Hematopoietic multipotent progenitor cell treated with erythropoietin and hydrocortisone succinate and interleukin-3 and kit ligand, for 15 days (in vitro differentiated cells): ENCODE data around the gene DDX1.
"Not testable (repeated sequence)": the region's sequence is repeated elsewhere in the genome, so short reads cannot be mapped to it uniquely, and the experiment has no call there.

Experiments
- DNase-seq: peaks from one replicate; pipeline ENCODE4 v3.0.0-alpha.2; 2015; ENCODE audit warnings: low spot score

Gene DDX1

GRCh38 chr2:15591692-15592463 lies at the start of gene DDX1:
TSS of gene DDX1 (plus strand) at chr2:15591868. CDS start at chr2:15591934, 66 bp downstream.
- peak; percentile 85 for DNase-seq

- not testable (repeated sequence) for DNase-seq
Measured at GRCh38 chr2:15542269-15542668, 49.4 kb upstream of the DDX1 start.

DNA sequence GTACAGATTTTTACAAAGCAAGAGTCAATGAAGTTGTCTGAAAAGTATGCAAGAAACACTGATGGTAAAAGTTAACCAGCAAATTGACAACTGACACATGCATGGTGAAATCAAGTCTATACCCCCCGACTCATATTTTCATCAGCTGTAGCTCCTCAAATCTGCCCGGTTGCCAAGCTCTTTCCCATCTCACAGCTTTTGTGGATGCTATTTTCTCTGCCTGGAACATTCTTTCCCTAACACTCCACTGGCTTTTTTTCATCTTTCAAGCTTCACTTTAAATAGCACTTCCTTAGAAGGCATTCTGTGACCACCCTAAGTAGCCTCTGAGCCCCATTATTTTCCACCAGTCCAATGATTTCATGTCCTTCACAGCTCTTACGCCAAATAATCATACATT lies 48.6 kb upstream of the DDX1 start:
- DNase-seq, result no peak

- DNase-seq, result no peak
Measured at GRCh38 chr2:15543541-15543940, 48.1 kb upstream of the DDX1 start.

DNA sequence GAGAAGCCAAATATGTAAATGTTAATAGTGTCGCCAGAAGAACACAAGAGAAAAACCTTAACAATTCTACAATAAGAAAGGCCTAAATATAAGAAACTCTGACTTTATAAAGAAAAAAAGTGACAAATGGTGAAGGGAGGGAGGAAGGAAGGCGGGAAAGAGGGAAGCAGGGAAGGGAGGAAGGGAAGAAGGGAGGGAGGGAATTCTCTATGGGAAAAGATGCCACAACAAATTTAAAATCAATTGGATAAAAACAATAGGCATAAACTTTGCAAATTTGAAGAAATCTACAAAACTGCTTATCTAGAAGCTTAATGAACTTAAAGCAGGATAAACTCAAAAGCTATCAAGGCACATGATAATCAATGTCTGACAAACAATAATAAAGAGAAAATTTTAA lies 47.4 kb upstream of the DDX1 start:
- DNase-seq, result no peak

DNA sequence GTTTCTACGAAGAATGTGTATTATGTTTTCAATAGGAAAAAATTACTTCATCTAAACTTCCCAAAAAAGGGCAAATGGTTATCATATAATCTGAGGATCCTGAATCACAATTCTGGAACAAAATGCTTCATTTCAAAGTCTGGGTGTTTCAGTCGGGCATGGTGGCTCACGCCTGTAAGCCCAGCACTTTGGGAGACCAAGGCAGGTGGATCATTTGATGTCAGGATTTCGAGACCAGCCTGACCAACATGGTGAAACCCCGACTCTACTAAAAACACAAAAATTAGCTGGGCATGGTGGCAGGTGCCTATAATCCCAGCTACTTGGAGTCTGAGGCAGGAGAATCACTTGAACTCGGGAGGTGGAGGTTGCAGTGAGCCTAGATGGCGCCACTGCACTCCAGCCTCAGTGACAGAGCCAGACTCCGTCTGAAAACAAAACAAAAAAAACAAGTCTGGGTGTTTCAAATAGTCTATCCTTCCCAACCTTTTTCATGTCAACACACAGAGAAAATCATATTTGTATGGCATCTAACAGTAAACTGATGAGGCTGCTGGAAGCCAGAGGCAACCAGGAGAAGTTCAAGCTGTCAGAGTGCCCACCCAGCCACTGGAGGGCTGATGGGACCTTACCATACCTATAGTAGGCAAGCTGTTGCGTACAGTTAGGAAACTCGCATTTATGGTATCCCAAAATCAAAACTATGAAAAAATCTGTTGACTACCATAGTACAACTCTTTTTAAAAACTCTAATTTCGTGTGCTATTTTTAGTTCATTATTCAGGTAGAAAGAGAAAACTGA lies 45.2 kb upstream of the DDX1 start:
- peak; percentile 47 for DNase-seq

DNA sequence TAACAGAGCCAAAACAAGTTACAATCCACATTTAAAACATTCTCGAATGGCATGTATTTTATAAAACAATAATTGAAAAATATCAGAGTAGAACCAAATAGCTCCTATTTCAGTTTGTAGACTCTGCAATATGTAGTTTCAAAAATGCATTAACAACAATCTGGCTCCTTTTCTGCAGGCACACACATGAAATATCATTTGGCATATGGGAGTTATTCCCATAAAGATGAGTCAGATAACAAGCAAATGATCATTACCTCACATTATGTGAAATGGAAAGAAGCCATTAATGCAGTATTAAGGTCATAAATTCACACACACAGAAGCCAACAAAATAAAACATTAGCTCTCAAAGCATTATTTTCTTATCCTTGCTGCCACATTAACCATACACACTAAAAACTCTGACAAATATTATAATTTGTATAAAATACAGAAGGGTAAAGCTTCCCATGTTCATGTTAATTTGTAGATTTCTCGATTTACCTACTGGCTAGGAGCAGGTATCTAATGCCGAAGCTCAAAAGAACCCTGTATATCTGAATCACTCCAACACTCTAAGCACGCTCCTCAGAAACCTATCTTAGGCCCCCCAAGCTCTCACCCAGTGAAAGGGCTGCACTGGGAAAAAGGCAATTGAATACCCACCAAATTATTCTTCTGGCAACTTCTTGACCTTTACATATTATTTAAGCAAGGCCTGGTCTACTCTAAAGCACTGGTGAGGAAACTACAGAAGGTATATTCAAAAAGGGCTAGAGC lies 44.4 kb upstream of the DDX1 start:
- no peak for DNase-seq

- no peak for DNase-seq
Measured at GRCh38 chr2:15548974-15549373, 42.7 kb upstream of the DDX1 start.

DNA sequence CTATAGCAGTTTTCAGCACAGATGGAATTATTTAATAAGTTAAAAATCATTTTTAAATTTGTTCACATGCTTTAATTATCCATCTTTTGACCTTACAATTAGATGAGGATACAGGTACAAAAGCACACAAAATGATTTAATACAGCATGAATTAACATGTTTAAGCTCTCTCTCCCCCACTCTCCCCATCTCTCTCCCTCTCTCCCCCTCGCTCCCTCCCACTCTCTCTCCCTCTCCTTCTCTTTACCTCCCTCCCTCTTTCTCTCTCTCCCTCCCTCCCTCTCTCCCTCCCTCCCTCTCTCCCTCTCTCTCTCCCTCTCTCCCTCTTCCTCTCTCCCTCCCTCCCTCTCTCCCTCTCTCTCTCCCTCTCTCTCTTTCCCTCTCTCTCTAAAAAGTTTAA lies 38.1 kb upstream of the DDX1 start:
- DNase-seq, result peak; percentile 23

DNA sequence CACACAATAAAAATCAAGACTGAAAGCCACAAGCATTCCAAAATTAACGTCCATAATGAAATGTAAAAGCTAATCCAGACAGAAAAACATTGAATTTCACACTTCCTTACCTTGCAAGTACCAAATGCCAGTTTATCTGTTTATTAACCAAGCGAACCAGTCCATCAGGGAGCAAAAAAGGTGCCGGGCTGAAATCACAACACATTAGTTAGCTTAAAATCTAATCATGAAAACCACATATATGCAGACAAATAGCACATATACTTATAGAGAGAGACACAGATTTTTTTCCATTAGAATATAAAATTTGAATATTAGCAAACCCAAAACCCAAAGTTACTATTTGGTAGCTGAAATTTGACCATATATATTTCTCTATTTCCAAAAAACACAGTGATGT lies 37.7 kb upstream of the DDX1 start:
- DNase-seq, result no peak

GRCh38 chr2:15554525-15555218 lies 37.0 kb upstream of the DDX1 start:
- peak; percentile 69 for DNase-seq

- peak; percentile 63 for DNase-seq
Measured at GRCh38 chr2:15555760-15556193, 35.9 kb upstream of the DDX1 start.

- DNase-seq, result peak; percentile 88
Measured at GRCh38 chr2:15556311-15556930, 35.2 kb upstream of the DDX1 start.

- DNase-seq, result peak; percentile 37
Measured at GRCh38 chr2:15557887-15558311, 33.8 kb upstream of the DDX1 start.

DNA sequence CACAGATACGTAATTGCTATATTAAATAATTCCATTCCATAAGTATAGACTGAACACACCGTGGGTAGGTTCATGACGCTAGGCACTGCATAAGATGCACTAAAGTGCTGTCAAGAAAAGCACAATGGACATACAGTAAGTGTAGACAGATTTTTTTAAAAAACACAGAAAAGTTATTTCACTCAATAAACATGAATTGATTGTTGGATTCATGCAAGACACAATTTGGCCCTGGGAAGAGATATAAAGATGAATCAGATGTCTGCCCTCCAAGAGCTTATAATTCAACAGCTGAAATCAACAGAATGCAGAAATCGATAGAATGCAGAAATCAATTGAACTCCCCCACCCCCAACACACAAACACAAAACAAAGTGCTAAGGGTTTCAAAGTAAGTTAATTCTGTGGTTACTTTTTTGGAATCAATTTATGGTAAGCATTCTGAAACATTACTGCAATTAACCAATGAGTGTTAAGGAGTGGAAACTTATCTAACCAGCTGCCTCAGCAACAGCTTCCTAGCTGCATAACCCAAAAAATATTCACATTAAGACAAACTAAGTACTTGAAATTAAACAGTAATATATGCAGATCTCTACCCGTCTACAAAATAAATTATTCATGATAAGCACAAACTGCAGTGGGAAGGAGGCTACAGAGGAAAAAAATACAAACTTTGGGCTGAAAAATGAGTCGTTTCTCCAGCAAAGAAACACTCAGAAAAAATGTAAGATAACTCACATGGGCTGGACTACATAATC lies 32.1 kb upstream of the DDX1 start:
- DNase-seq, result peak; percentile 46

DNA sequence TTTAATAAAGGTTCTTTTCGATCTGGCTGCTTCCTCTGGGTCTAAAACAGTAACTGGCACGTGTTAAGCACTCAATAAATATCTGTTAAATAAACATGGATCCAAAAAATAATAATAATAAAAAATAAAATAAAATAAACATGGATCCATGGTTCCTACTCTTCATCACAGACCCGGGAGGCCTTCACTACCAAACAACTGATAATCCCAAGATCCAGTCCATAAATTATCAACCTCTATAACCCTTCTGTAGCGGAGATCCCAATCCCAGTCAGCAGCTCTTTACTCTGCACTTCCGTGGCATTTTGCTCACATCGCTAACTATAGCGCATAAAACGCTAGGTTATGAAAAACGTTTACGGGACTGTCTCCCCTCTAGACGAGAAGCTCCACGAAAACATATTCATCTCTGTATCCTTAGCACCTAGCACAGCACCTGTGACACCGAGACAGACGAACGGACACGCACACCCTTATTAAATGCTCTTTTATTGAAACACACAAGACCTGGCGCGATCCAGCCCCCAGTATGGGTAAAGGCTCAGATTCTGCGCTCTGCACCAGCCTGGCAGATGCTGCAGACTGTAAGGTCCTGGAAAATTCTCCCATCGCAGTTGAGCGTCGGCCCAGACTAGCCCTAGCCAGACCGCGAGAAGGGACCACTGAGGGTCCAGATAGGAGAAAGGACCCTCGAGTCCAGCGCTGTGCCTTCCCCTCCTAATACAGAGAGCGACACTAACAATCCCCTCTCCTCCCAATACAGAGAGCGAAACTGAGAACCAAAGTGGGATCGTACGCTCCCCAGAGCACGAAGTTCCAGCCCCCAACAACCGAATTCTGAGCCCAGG lies 31.3 kb upstream of the DDX1 start:
- peak; percentile 37 for DNase-seq

DNA sequence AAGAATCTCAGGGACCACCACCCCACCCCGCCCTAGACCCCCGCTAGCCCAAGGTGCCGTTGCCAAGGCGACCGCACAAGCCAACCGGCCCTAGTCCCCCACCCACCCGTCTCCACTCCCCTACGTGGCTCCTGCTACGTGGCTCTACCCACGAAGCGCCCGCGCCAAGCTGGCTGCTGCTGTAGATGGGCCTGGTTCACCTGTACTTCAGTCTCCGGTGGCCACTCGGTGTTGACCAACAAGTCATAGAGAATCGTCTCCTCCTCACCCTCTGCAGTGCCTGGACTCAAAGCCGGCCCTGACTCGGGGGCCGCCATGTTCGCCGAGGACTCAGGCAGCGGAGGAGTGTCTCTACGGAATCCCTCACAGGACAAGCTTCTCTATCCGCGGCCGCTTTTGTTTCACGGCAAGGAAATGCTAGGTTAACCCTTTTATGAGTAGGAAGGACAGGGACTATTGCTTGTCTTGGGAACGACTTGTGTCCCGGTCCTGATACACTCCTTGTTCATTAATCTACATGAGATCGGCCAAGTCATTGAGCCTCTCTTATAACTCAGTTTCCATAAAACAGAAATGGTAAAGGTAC lies 30.6 kb upstream of the DDX1 start, which contains the start of gene NBAS:
NBAS (minus strand) TSS at position 347 of the 586 bp plus-strand sequence; CDS start at position 317, 30 bp downstream.
- DNase-seq, result peak; percentile 85

DNA sequence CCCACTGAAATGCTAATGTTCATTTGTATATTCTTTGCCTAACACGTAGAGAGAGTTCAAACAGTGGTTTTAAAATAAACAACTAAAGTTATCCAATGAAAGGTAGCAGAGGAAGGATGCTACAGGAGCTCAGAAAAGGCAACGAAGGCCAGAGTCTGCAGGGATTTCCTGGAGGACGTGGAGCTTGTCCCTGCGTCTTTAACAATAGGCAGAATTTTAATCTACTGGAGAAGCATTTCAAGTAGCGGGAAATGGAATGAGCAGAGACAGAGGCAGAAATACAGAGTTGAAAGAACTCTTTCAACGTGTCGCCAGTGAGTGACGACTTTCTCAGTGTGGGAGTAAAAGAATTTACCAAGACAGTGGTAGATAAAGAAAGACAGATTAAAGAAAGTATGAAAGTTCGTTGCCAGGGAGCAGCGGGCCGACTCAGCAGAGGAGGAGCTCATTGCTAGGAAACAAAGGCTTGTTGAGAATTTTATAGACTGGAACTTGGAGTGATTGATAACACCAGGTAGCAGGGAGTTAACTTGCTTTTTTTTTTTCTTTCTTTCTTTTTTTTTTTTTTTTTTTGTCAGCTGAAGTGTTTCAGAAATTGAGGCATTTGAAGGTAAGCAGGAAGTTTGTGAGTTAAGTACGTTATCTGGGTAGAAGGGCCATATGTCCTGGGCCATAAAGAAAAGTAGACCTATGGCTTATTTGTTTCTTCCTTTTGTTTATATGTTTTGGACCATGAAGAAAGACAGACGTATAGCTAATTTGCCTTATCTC lies 29.9 kb upstream of the DDX1 start:
- peak; percentile 65 for DNase-seq
